ENCODE results near the gene OR10H3. TPM values are rescaled to one million over a fixed set of nuclear protein-coding genes. Genes with fewer than 3 reads are reported as not detected.

The OR10H3 gene
- total RNA-seq, 1 donor from 2014 or later = not detected

- H3K4me3 ChIP-seq (ENCODE audit: low read depth, low read length) = no peak overlapping the region
- no peaks in the 10 kb centered on the region for H3K36me3 ChIP-seq (ENCODE audit: control insufficient read depth, insufficient read depth, low read length)
- DNase-seq (ENCODE audit: low read depth) (no peak), FAIRE-seq (no peak)
- no peaks in the 10 kb centered on the region for H3K27me3 ChIP-seq (ENCODE audit: control insufficient read depth, insufficient read depth, low read length)
- no peak for TF ChIP-seq CTCF (IDR thresholded peaks at IDR 0.05; ENCODE audit: insufficient read depth, low read length, severe bottlenecking)
Observed at GRCh38 chr19:15715642-15716041, 22.1 kb upstream of the OR10H3 start.

DNA sequence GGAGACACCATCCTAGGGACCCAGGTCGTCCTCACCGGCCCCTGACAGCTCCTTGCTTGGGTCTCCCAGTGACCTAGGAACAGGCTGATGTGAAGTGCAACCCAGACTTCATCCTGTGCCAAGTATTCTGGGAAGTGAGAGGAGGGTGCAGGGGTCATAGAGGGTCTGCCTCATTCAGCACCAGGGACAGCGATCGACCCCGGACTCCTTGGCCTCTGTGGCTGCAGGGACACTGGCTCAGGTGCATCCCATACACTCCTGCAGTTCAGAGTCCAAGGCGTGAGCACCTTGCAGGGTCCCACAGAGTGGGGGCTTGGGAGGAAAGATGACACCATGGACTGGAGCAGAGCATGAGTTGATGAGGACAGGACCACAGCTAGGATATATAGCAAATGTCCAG lies 20.0 kb upstream of the OR10H3 start:
- DNase-seq (ENCODE audit: low read depth) = no peak
- no peak overlapping the region for H3K4me3 ChIP-seq (ENCODE audit: low read depth, low read length)
- peak; percentile 55 for FAIRE-seq
- no peaks in the 10 kb centered on the region for H3K36me3 ChIP-seq (ENCODE audit: control insufficient read depth, insufficient read depth, low read length)
- H3K27me3 ChIP-seq (ENCODE audit: control insufficient read depth, insufficient read depth, low read length) = no peaks in the 10 kb centered on the region
- no peak for TF ChIP-seq CTCF (IDR thresholded peaks at IDR 0.05; ENCODE audit: insufficient read depth, low read length, severe bottlenecking)

GRCh38 chr19:15721268-15721667 lies 16.5 kb upstream of the OR10H3 start:
- no peak for DNase-seq (ENCODE audit: low read depth)
- H3K27me3 ChIP-seq (ENCODE audit: control insufficient read depth, insufficient read depth, low read length) = no peaks in the 10 kb centered on the region
- TF ChIP-seq CTCF (IDR thresholded peaks at IDR 0.05; ENCODE audit: insufficient read depth, low read length, severe bottlenecking) = no peak

DNA sequence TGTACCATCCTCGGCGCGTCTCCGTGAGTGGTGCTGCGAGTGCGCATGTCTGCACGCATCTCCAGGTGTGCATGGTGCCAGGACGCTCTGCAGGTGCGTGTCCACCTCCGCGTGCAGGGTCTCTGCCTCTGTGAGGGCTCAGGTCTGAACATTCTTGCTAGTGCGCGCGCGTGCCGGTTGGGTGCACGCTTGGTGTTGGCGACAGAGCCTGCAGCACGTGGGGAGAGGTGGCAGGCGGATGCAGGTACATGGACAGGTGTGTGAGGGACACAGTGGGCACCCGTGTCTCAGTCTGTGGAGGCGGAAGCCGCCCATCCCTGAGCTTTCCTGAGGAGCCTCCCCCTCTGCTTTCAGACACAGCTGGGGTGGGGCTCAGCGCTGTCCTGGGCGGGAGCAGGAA lies 14.8 kb upstream of the OR10H3 start:
- FAIRE-seq = no peak
- H3K4me3 ChIP-seq (ENCODE audit: low read depth, low read length) = no peak overlapping the region
- H3K27me3 ChIP-seq (ENCODE audit: control insufficient read depth, insufficient read depth, low read length) = no peaks in the 10 kb centered on the region
- TF ChIP-seq CTCF (IDR thresholded peaks at IDR 0.05; ENCODE audit: insufficient read depth, low read length, severe bottlenecking) = no peak
- no peak for DNase-seq (ENCODE audit: low read depth)
- H3K36me3 ChIP-seq (ENCODE audit: control insufficient read depth, insufficient read depth, low read length) = no peaks in the 10 kb centered on the region

More at GRCh38 chr19:15721268-15721667, 16.5 kb upstream of the OR10H3 start:
- FAIRE-seq = no peak
- no peak overlapping the region for H3K4me3 ChIP-seq (ENCODE audit: low read depth, low read length)
- H3K36me3 ChIP-seq (ENCODE audit: control insufficient read depth, insufficient read depth, low read length) = no peaks in the 10 kb centered on the region

DNA sequence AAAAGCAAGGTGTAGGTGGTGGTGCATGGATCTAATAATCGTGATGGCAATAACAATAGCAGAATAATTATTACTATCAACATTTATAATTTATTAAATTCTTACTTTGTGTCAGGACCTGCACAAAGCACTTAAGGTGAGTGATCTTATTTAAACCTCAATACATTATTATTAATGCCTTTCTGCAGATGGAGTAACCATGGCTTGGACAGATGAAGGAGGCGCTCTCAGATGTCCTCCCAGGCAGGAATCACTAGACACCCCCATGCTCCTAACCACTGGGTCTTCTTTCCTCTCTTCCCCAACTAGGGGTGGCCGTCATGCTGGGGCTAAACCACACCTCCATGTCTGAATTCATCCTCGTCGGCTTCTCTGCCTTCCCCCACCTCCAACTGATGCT lies 10.1 kb upstream of the OR10H3 start, which contains the start of gene OR10H2:
TSS of gene OR10H2 (plus strand) at position 301 of the 400 bp plus-strand sequence. CDS start at position 321, 20 bp downstream.
- TF ChIP-seq CTCF (IDR thresholded peaks at IDR 0.05; ENCODE audit: insufficient read depth, low read length, severe bottlenecking) = no peak
- Histone ChIP-seq H3K4me3 (ENCODE audit: low read depth, low read length) (no peak within 1 kb of the TSS), H3K27me3 (ENCODE audit: control insufficient read depth, insufficient read depth, low read length) (no peaks in the 10 kb centered on the region), H3K36me3 (ENCODE audit: control insufficient read depth, insufficient read depth, low read length) (no peaks in the 10 kb centered on the region)
- no peak for FAIRE-seq
- no peak for DNase-seq (ENCODE audit: low read depth)

DNA sequence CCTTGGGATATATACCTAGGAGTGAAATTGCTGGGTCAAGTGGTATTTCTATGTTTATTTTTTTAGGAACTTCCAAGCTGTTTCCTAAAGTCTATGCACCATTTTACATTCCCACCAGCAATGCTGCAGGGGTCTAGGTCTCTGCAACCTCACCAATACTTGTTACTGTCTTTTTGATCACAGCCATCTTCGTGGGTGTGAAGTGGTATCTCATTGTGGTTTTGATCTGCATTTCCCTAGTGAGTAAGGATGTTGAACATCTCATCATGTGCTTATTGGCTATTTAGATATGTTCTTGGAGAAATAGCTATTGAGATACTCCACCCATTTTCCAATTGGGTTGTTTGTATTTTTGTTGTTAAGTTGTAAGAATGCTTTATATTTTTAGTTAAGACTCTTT lies 7.2 kb upstream of the OR10H3 start:
- H3K36me3 ChIP-seq (ENCODE audit: control insufficient read depth, insufficient read depth, low read length) = no peaks in the 10 kb centered on the region
- H3K27me3 ChIP-seq (ENCODE audit: control insufficient read depth, insufficient read depth, low read length) = no peaks in the 10 kb centered on the region
- FAIRE-seq (peak; percentile 64), DNase-seq (ENCODE audit: low read depth) (no peak)
- TF ChIP-seq CTCF (IDR thresholded peaks at IDR 0.05; ENCODE audit: insufficient read depth, low read length, severe bottlenecking) = no peak
- H3K4me3 ChIP-seq (ENCODE audit: low read depth, low read length) = no peak overlapping the region

Measured in bronchial epithelial cell (primary cell).